ENCODE results near the gene TEKT3.
A peak's percentile ranks its signal among the peaks of the same experiment; 100 is the strongest.

Gene TEKT3

DNA sequence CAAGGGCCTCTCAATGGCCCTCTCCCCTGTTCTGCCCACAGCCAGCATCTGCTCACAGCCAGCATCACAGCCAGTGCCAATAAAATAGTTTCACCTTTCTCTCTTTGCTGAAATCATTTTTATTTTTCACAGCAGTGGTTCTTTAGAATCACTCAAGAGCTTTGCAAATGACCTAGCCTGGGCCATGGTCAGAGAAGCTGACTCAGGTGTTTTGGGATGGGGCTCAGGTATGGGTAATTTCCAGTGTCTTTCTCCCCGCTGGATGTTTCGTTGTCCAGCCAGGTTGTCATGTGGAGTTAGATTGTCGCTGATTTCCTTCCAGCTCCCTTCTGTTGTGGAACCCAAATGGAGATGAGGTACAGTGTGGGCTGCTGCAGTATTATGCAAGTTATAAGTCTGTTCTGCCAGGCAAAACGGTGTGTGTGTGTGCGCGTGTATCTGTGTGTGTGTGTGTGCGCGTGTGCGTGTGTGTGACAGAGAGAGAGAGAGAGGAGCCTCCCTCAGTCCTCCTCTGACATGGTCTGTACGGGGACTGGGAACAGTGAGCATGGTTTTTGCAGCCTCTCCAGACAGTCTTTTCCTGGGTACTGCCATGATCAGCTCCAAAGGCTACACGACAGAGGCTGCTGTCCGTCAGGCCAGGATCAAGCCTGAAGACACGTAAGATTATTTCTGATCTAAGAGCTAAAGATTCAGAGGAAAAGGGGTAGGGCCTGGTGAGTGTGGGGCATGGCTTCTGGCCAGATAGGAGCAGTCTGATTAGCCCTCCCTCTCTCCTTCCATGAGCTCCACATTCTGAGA is 74.9 kb downstream of the TEKT3 start:
- DNase-seq (ENCODE audit: low read depth): no peak

DNA sequence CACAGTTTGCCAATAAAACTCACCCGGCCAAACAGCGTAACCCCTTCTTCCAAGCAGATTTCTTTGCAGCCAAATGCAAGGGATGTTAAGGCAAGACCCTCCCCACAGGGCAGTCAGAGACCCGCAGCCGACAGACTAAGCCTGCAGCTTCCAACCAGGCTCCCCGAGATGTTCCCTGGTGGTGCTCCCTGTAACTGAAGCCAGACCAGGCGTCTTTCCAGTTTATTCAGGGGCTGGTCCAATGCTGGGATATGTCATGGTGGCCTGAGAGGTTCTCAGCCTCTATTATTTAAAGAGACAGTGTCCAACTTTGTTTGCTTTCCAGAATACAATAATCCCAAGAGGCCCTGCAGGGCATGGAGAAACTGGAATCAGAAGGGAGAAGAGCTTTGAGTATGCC is 76.3 kb downstream of the TEKT3 start, which contains the start of gene PMP22:
Gene PMP22, minus strand, starts transcription at position 196 of the 400 bp plus-strand sequence. CDS start 4,599 bp downstream, outside the sequence.
- no peak for DNase-seq (ENCODE audit: low read depth)

DNA sequence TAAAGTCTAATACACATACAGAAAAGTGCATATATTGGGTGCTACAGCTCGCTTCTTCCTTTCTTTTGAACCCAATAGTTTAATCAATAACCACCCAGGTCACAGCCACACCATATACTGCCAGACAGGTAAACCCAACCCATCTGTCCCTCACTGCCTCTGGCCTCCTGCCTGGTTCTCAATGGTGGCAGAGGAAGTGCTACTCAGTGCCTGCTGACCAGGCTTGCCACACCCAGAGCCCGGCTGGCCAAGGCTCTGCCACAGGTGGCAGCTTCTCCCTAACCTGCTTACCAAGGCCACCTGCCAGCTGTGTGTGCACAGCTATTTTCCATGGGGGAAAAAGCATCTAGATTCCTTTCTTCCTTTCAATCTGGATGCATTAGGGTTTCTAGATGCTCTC is 76.9 kb downstream of the TEKT3 start:
- DNase-seq (ENCODE audit: low read depth): no peak

DNA sequence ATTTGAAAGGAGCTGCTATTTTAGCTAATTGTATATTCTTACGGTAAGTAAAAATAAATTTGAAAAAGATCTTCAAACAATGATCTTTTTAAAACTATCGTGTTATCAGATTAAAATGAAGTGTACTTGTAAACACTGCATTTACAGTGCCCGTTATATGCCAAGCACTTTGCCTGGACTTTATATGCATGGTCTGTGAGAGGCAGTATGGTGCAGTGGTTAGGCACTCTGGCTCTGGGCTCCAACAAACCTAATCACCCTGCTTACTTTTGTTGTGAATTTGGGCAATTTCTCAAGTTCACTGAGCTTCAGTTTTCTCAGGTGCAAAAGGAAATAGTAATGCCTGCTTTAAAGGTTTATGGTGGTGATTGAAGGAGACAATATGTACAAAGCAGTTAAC is 77.7 kb downstream of the TEKT3 start:
- DNase-seq (ENCODE audit: low read depth): no peak

DNA sequence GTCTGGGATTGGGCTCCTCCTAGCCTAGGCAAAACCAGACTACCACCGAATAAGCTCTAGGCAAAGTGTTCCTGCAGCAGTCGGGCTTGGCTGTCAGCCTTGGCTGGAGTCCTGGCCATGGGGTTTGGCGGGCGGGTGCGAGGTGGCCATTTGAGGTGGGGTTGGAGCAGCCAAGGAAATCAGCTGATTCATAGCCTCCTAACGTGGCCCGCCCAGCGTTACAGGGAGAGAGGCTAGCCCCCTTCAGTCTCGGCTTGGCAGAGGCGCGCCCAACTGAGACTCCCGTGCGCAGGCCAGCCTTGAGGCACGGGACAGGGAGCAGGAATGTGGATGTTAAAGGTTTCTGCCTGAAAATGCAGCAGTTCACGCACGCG is 78.2 kb downstream of the TEKT3 start:
- peak; percentile 91 for DNase-seq (ENCODE audit: low read depth)

- peak; percentile 93 for DNase-seq (ENCODE audit: low read depth)
These were observed 78.8 kb downstream of the TEKT3 start for GRCh38 chr17:15262291-15263205.

- peak; percentile 59 for DNase-seq (ENCODE audit: low read depth)
These were observed 79.6 kb downstream of the TEKT3 start for GRCh38 chr17:15261802-15262290.

- DNase-seq (ENCODE audit: low read depth): peak; percentile 70
These were observed 80.1 kb downstream of the TEKT3 start for GRCh38 chr17:15261258-15261801.

DNA sequence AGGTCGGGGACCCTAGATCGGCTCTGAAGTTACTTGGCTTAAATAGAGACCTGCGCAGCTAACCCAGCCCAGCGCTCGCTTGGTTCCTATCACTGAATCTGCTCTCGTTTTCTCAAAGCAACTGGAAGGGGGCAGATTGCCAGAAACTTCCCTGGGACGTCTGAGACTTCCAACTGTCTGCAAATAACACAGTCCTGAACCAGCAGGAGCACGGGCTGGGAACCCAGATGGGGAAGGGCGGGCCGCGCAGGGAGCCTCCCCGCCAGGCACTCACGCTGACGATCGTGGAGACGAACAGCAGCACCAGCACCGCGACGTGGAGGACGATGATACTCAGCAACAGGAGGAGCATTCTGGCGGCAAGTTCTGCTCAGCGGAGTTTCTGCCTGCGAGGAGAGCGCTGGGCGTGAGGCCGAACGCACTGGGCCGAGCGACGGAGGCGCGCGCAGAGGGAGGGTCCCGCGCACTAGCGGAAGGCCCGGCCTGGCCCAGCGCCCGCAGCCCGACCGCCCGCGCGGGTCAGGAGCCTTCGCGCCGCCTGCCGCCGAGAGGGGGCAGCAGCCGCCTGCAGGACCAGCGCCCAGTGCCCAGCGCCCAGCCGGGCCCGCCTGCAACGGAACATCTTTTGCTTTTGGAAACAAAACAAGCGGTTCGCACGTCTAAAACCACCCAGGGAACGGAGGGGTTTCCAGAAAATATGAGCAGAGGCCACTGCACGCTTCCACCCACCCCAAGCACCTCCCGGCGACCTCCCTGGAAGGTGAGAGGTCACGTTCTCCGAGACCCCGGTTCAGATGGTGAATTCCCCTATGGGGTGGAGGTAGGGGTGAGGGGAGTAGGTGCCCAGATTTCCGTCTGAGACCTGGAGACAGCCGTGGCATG is 80.8 kb downstream of the TEKT3 start:
- peak; percentile 92 for DNase-seq (ENCODE audit: low read depth)

DNA sequence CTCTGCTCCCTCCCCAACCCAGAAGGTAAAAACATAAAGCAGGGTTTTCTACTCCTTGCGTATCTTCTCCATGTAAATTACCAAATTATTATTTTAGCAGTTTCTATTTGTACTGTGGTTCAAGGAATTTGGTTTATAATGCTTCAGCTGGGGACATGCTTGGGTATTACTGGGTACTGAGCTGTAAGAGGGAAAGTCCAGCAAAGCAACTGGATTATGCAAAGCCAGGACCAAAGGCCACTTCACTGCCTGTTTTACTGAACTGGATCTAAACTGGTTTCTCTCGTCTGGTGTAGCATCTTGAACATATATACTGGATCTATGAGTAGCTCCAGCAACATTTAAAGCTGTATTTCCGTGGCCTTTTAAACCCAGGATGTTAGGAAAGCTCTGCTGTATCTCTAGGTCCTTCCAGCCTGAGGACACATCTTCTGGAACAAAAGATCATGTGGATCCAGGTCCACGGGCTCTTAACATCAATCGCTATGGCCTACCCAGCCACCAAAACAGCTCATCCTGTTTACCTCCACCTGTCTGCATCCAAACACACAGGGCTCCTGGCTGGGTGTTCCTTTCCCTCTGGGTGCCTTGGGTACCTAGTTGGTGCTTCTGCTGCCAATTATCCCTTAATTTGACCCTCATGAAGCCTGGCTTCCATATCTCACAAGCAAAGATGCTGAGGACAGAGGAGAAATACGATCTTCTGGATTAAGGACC is 83.4 kb downstream of the TEKT3 start:
- DNase-seq (ENCODE audit: low read depth): no peak

DNA sequence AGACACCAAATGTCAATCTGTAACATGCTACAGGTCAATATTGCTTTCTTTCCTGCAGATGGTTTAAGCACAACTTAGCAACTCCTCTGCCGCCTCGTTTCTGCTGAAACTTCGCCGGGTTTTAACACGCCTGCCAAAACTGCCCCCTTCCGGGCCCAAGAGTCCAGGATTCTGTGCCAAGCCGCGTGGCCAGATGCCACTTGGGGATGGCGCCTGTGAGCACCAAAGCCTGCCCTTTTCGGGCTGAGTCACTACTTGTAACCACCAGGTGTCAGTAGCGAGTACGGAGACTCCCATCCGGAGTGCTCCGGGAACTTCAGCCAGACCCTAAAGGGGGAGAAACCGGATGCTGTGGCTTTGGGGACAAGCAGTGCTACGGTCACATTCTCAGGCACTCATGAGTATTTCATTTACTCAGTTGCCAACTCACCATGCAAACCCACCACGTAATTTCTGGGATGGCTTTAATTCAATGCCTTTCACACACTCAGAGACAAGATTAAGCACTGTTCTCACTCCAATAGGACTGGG is 84.1 kb downstream of the TEKT3 start:
- peak; percentile 90 for DNase-seq (ENCODE audit: low read depth)

- no peak for DNase-seq (ENCODE audit: low read depth)
These were observed 84.7 kb downstream of the TEKT3 start for GRCh38 chr17:15256689-15257088.

DNA sequence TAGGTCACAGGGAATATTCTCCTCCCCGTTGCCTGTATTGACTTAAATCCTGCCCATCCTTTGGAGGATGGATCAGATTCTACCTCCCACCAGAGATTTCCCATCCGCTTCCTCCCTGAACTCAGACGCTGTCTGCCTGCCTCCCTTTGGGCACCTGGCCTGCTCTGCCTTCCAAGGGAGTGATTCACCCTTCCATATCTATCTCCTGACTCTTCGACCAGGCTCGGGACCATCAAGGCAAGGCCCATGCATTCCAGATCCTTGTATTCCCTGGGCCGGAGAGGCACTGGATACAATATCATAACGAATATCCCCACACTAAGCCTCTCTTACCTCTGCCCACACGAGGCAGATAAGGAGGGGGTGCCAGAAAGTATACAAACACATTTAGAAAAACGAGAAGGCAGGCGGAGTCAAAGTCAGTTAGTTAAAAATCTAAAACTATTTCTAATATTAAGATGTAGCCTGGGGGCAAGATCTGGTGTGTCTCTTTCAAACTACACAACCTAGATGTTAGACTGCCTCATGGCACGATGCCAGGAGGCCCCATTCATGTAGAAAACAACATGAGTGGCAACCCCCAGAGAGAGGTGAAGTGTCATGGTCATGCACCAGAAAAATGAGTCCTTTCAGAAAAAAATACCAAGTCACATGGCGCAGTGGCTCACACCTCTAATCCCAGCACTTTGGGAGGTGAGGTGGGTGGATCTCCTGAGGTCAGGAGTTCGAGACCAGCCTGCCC is 85.5 kb downstream of the TEKT3 start:
- DNase-seq (ENCODE audit: low read depth): peak; percentile 73

Measured in EH (cell line).